Airway epithelial cell (primary cell): ENCODE data around the gene CCNG1. TPM values are rescaled to one million over a fixed set of nuclear protein-coding genes. Genes with fewer than 3 reads are reported as not detected.

ENCODE experiments used
- total RNA-seq: library from RNA; depleted of rRNA; stranded (reverse); fragments of >200 nt; gene quantifications from 2 replicates; pipeline ENCODE4 v1.2.3, GENCODE V29; 2015

CCNG1 gene, protein sequence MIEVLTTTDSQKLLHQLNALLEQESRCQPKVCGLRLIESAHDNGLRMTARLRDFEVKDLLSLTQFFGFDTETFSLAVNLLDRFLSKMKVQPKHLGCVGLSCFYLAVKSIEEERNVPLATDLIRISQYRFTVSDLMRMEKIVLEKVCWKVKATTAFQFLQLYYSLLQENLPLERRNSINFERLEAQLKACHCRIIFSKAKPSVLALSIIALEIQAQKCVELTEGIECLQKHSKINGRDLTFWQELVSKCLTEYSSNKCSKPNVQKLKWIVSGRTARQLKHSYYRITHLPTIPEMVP
- total RNA-seq, result 88.4 and 97.4 TPM in 2 replicates

GRCh38 chr5:163437309-163438182 is at the start of gene CCNG1:
CCNG1 (plus strand) TSS chr5:163437595; CDS start chr5:163439257, 1,662 bp downstream.

DNA sequence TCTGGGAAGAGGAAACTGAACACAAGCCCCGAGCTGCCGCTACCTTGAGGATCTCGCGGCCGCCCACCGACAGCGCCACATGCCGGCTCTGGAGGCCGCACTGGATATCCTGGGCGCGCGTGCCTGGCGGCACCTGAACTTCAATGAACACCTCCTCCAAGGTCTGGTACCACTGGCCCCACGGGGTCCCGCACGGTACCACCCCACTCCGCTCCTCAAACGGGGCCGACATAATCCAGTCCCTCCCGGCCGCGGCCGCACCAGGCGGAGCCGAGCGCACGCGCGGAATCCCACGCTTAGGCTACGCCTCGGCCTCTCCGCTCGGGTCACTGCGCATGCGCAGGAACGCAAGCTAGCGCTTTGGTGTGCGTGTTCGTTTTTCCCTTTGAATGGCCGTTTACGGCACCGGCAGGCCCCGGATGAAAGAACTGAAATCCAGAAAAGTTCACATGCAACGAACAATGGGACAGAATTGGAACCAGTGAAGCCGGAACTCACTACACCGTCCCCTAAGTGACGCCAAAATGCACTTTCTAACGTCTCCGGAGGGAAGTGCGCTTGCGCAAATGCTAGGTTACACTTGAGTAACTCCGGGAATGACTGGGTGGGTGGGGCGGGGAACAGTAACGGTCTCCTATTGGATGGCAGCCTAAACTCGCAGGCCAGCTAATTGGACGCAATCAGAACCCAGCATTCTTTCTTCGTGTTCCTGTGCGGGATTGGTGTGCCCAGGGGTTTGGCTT is 22.6 kb downstream of the CCNG1 start, which contains the start of gene NUDCD2:
Gene NUDCD2, minus strand, starts transcription at position 284 of the 743 bp plus-strand sequence. Its CDS starts 52 bp downstream, at position 232.

DNA sequence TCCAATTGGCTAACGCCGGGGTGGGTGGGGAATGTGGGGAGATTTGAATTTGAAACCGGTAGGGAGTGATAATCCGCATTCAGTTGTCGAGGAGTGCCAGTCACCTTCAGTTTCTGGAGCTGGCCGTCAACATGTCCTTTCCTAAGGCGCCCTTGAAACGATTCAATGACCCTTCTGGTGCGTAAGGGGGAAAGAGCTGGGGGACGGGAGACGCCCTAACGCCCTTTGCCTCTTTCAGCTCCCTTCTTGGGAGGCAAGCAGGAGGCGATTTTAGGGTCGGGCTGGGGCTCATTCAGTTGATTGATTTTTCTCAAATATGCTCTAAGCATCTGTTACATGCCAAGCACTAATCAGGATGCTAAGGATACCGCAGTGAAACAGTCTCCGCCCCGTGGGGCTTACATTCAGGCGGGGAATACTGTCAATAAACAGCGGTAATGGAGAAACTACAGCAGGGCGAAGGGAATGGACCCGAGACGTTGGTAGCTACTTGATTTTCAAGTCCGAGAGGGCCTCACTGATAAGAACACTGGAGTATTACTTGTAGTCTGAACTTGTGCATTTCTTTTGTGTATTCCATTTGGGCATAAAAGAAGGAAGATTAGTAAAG is 23.3 kb downstream of the CCNG1 start, which contains the start of gene HMMR:
Gene HMMR, plus strand, starts transcription at position 71 of the 610 bp plus-strand sequence. Its CDS starts 61 bp downstream, at position 132.

Other genes with a start within 250 kb of the CCNG1 start
- gene NUDCD2, start 22.5 kb downstream of the CCNG1 start, total RNA-seq, result 7.3 and 8.5 TPM in 2 replicates
- 26.5 and 34.5 TPM in 2 replicates for gene HMMR, start 23.0 kb downstream of the CCNG1 start, total RNA-seq
- gene MAT2B, start 68.0 kb downstream of the CCNG1 start, total RNA-seq, result 33.6 and 37.7 TPM in 2 replicates